GM12878 (cell line): ENCODE measurements around the gene CAMKK1.

Experiments
- BACH1 ChIP-seq: fragments of 450-650 bp; IDR thresholded peaks from 2 replicates; pipeline ENCODE4 v1.6.1; 2017; ENCODE audit warnings: mild to moderate bottlenecking, borderline replicate concordance
- BHLHE40 ChIP-seq, 2 experiments: fragments of 450-650 bp in 1 of 2; IDR thresholded peaks; 2 replicates each; pipeline ENCODE4 v1.6.1; 2011 to 2017; ENCODE audit warnings: low read depth in 2 of 2, borderline replicate concordance in 1 of 2, improper control_type of control experiment in 1 of 2, low read length in 1 of 2, mild to moderate bottlenecking in 1 of 2
- CBX5 ChIP-seq: sonication (generic); IDR thresholded peaks from 2 replicates; pipeline ENCODE4 v1.6.1; 2016; ENCODE audit warnings: low read depth, moderate library complexity, mild to moderate bottlenecking, inconsistent platforms
- CREB1 ChIP-seq: IDR thresholded peaks from 2 replicates; pipeline ENCODE4 v1.6.1; 2012; ENCODE audit warnings: low read depth, mild to moderate bottlenecking, inconsistent platforms
- EZH2 ChIP-seq: IDR thresholded peaks from 2 replicates; pipeline ENCODE4 v1.6.1; 2012; ENCODE audit warnings: low read depth, mild to moderate bottlenecking, control low read depth, inconsistent platforms, low read length, borderline replicate concordance; ENCODE audit not compliant: control insufficient read depth
- FOXM1 ChIP-seq: IDR thresholded peaks from 2 replicates; pipeline ENCODE4 v1.6.1; 2012; ENCODE audit warnings: low read depth, mild to moderate bottlenecking, inconsistent platforms, low read length, moderate library complexity
- POLR2AphosphoS5 ChIP-seq: IDR thresholded peaks from 2 replicates; pipeline ENCODE4 v1.6.1; 2011; ENCODE audit warnings: mild to moderate bottlenecking, low read length, inconsistent platforms
- RAD51 ChIP-seq: fragments of 450-650 bp; IDR thresholded peaks from 2 replicates; pipeline ENCODE4 v1.6.1; 2016; ENCODE audit warnings: moderate library complexity, mild to moderate bottlenecking, inconsistent platforms
- SMAD1 ChIP-seq: fragments of 450-650 bp; IDR thresholded peaks from 2 replicates; pipeline ENCODE4 v1.6.1; 2018; ENCODE audit warnings: mild to moderate bottlenecking, low read depth; ENCODE audit not compliant: partially characterized antibody
- ZNF24 ChIP-seq: fragments of 450-650 bp; IDR thresholded peaks from 2 replicates; pipeline ENCODE4 v1.6.1; 2017; ENCODE audit warnings: antibody characterized with exemption, mild to moderate bottlenecking
- TF ChIP-seq, protein P1 (sequence below), 3 experiments: IDR thresholded peaks in 2 of 3; conservative IDR thresholded peaks in 1 of 3; 2 replicates each; pipeline ENCODE4 v1.5.1; 2011; ENCODE audit warnings: low read depth in 3 of 3, low read length in 3 of 3, mild to moderate bottlenecking in 3 of 3, control low read depth in 2 of 3, moderate library complexity in 2 of 3, inconsistent platforms in 1 of 3, mixed read lengths in 1 of 3; ENCODE audit not compliant: control insufficient read depth in 2 of 3, insufficient read depth in 1 of 3; ENCODE audit errors: extremely low read depth in 1 of 3
- TF ChIP-seq, protein P2 (sequence below): IDR thresholded peaks from 2 replicates; pipeline ENCODE4 v1.6.1; 2012; ENCODE audit warnings: low read depth, low read length, improper control_type of control experiment
- TF ChIP-seq, protein P3 (sequence below): fragments of 450-650 bp; IDR thresholded peaks from 2 replicates; pipeline ENCODE4 v1.6.1; 2016; ENCODE audit warnings: mild to moderate bottlenecking

DNA sequence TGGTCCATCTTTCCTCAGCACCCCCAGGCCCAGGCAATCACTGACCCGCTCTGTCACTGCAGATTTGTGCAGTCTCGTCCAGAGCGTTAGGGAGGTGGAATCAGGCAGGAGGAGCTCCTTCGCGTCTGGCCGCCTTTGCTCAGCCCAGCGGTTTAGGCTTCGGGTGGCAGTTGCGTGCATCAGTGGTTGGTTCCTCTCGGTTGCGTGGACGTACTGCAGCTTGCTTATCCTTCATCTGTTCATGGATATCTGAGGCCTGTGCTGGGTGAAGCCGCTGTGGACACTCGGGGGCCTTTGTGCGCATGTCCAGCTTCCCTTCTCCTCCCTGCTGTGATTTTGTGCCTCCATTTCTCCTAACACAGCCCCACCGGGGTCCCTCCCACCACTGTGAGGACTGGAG lies 28.2 kb upstream of the CAMKK1 start:
- TF ChIP-seq, protein P1, sequence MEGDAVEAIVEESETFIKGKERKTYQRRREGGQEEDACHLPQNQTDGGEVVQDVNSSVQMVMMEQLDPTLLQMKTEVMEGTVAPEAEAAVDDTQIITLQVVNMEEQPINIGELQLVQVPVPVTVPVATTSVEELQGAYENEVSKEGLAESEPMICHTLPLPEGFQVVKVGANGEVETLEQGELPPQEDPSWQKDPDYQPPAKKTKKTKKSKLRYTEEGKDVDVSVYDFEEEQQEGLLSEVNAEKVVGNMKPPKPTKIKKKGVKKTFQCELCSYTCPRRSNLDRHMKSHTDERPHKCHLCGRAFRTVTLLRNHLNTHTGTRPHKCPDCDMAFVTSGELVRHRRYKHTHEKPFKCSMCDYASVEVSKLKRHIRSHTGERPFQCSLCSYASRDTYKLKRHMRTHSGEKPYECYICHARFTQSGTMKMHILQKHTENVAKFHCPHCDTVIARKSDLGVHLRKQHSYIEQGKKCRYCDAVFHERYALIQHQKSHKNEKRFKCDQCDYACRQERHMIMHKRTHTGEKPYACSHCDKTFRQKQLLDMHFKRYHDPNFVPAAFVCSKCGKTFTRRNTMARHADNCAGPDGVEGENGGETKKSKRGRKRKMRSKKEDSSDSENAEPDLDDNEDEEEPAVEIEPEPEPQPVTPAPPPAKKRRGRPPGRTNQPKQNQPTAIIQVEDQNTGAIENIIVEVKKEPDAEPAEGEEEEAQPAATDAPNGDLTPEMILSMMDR (IDR thresholded peaks at IDR 0.05 in 2 of 3, conservative IDR thresholded peaks at IDR 0.05 in 1 of 3; ENCODE audit: control insufficient read depth in 2 of 3, extremely low read depth in 1 of 3, insufficient read depth in 1 of 3, low read depth in 3 of 3, low read length in 3 of 3): no peak
- TF ChIP-seq CREB1 (no peak), BACH1 (no peak), ZNF24 (no peak), EZH2 (no peak), FOXM1 (no peak), RAD51 (no peak), BHLHE40 (IDR thresholded peaks at IDR 0.05; ENCODE audit: borderline replicate concordance in 1 of 2, low read depth in 2 of 2, low read length in 1 of 2) (no peak), POLR2AphosphoS5 (no peak), CBX5 (no peak), SMAD1 (no peak)
- TF ChIP-seq, protein P2, sequence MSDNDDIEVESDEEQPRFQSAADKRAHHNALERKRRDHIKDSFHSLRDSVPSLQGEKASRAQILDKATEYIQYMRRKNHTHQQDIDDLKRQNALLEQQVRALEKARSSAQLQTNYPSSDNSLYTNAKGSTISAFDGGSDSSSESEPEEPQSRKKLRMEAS: no peak
- TF ChIP-seq, protein P3, sequence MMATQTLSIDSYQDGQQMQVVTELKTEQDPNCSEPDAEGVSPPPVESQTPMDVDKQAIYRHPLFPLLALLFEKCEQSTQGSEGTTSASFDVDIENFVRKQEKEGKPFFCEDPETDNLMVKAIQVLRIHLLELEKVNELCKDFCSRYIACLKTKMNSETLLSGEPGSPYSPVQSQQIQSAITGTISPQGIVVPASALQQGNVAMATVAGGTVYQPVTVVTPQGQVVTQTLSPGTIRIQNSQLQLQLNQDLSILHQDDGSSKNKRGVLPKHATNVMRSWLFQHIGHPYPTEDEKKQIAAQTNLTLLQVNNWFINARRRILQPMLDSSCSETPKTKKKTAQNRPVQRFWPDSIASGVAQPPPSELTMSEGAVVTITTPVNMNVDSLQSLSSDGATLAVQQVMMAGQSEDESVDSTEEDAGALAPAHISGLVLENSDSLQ: no peak
